ENCODE data around the gene SLC16A3. TPM values are rescaled to one million over a fixed set of nuclear protein-coding genes. Genes with fewer than 3 reads are reported as not detected.
A peak's percentile ranks its signal among the peaks of the same experiment; 100 is the strongest.

The SLC16A3 gene
- total RNA-seq, 1 donor from 2014 or later, result 29.8 TPM

DNA sequence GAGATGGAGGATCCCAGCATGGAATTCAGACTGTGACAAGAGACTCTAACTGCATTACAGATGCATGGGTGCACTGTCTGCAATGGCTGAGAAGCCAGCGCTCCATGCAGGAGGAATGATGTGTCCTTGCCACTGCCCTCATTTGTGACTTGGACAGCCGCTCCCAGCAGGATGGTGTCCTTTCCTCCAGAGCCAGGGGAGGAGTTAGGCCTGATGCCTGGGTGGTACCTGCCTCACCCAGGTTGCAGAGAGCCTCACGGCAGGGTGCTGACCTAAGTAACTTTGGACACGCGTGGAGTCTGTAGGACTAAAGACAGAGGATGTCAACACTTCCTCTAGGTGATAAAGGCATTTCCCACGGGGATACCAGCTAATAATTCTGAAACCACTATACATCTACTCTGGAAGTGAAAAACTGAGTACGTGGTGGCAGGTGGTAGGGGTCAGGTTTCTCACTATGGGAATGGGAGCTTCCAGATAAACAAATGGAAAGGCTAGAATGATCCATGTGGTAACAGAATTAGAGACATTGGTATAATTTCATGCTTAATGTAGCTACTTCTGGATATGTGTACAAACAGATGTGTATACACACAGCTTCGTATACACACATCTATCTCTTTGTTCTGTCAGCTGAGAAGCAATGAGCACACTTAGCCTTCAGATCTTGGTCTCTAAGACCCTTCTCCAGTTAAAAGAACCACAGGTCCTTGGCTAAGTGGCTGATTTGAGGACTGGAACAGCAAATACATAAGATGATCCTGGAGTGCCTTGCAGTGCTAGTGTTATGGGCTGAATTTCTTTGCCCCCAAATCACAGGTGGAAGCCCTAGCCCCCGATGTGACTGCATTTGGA is 58.4 kb downstream of the SLC16A3 start:
- DNase-seq (ENCODE audit: extremely low spot score, unreplicated experiment), result no peak
- Mint-ChIP-seq H3K27me3 (no peaks in the 10 kb centered on the region), H3K9me3 (no peaks in the 10 kb centered on the region), H3K4me3 (no peak overlapping the region), H3K4me1 (ENCODE audit: unreplicated experiment) (peaks cover 28% of the 10 kb centered on the region), H3K36me3 (no peaks in the 10 kb centered on the region), H3K27ac (peak overlapping the region; percentile 98)
- TF ChIP-seq, protein P1, sequence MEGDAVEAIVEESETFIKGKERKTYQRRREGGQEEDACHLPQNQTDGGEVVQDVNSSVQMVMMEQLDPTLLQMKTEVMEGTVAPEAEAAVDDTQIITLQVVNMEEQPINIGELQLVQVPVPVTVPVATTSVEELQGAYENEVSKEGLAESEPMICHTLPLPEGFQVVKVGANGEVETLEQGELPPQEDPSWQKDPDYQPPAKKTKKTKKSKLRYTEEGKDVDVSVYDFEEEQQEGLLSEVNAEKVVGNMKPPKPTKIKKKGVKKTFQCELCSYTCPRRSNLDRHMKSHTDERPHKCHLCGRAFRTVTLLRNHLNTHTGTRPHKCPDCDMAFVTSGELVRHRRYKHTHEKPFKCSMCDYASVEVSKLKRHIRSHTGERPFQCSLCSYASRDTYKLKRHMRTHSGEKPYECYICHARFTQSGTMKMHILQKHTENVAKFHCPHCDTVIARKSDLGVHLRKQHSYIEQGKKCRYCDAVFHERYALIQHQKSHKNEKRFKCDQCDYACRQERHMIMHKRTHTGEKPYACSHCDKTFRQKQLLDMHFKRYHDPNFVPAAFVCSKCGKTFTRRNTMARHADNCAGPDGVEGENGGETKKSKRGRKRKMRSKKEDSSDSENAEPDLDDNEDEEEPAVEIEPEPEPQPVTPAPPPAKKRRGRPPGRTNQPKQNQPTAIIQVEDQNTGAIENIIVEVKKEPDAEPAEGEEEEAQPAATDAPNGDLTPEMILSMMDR (conservative IDR thresholded peaks at IDR 0.05), result no peak

DNA sequence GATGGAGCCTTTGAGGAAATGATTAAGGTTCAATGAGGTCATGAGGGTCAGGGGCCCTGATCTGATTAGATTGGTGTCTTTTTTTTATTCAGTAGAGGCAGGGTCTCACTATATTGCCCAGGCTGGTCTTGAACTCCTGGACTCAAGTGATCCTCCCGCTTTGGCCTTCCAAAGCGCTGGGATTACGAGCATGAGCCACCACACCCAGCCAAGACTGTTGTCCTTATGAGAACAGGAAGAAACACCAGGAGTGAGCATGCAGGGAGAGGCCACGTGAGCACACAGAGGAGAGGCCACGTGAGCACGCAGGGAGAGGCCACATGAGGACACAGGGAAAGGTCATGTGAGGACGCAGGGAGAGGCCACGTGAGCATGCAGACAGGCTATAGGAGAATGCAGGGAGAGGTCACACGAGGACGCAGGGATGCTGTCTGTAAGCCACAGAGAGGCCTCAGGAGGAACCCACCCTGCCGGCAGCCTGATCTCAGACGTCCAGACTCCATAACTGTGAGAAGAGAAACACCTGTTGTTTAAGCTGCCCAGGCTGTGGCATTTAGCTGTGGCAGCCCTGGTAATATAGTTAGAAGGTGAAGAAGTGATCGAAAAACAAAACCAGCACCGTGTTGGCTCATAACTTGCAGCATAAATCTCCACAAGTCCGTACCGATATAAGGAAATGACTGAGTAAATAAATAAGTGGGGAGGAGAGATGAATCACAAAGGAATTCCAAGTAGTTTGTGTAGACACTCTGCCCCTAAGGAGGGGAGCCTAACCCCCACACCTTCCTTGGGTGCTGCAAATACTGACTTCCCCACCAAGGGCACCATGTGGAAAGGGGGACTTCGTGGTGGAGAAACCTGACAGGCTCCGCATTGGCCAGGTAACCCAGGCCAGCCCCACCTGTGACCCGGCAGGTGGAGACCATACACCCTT is 59.3 kb downstream of the SLC16A3 start:
- Mint-ChIP-seq H3K9me3 (no peaks in the 10 kb centered on the region), H3K27ac (peak overlapping the region; percentile 98), H3K27me3 (no peaks in the 10 kb centered on the region), H3K36me3 (no peaks in the 10 kb centered on the region), H3K4me1 (ENCODE audit: unreplicated experiment) (peaks cover 28% of the 10 kb centered on the region), H3K4me3 (peak overlapping the region; percentile 64)
- TF ChIP-seq, protein P1 (conservative IDR thresholded peaks at IDR 0.05), result no peak
- no peak for DNase-seq (ENCODE audit: extremely low spot score, unreplicated experiment)

Small RNA genes lying within 50 kb of the gene (microRNA-seq; reads per million reads assigned to microRNA genes)
- gene MIR6787, result not detected

Other genes starting within 250 kb of the SLC16A3 start
- gene CENPX, start 206.2 kb upstream of the SLC16A3 start, total RNA-seq (ENCODE audit: low replicate concordance), result 60.4 and 69.3 TPM in 2 replicates
- gene LRRC45, start 205.7 kb upstream of the SLC16A3 start, total RNA-seq (ENCODE audit: low replicate concordance), result 27.6 and 29.4 TPM in 2 replicates
- gene RAC3, start 197.4 kb upstream of the SLC16A3 start, total RNA-seq (ENCODE audit: low replicate concordance), result 41.7 and 51.7 TPM in 2 replicates
- 158 and 175 TPM in 2 replicates for gene DCXR, start 191.3 kb upstream of the SLC16A3 start, total RNA-seq (ENCODE audit: low replicate concordance)
- gene RFNG, start 177.2 kb upstream of the SLC16A3 start, total RNA-seq (ENCODE audit: low replicate concordance), result 35.9 and 43.4 TPM in 2 replicates
- 111 and 112 TPM in 2 replicates for gene GPS1, start 177.1 kb upstream of the SLC16A3 start, total RNA-seq (ENCODE audit: low replicate concordance)
- 97.0 and 97.1 TPM in 2 replicates for gene DUS1L, start 163.2 kb upstream of the SLC16A3 start, total RNA-seq (ENCODE audit: low replicate concordance)
- gene FASN, start 130.8 kb upstream of the SLC16A3 start, total RNA-seq (ENCODE audit: low replicate concordance), result 228 and 326 TPM in 2 replicates
- gene CCDC57, start 16.2 kb upstream of the SLC16A3 start, total RNA-seq (ENCODE audit: low replicate concordance), result 33.5 and 58.7 TPM in 2 replicates
- gene CSNK1D, start 44.7 kb downstream of the SLC16A3 start, total RNA-seq (ENCODE audit: low replicate concordance), result 176 and 184 TPM in 2 replicates
- 1.4 and 1.6 TPM in 2 replicates for gene CD7, start 88.6 kb downstream of the SLC16A3 start, total RNA-seq (ENCODE audit: low replicate concordance)
- gene SECTM1, start 104.7 kb downstream of the SLC16A3 start, total RNA-seq (ENCODE audit: low replicate concordance), result 13.2 and 17.7 TPM in 2 replicates
- gene TEX19, start 130.2 kb downstream of the SLC16A3 start, total RNA-seq (ENCODE audit: low replicate concordance), result 0.14 TPM in 1 of 2 replicates, not detected in the other
- 0.21 and 0.97 TPM in 2 replicates for gene UTS2R, start 142.7 kb downstream of the SLC16A3 start, total RNA-seq (ENCODE audit: low replicate concordance)
- gene HEXD, start 189.3 kb downstream of the SLC16A3 start, total RNA-seq (ENCODE audit: low replicate concordance), result 47.5 and 49.7 TPM in 2 replicates
- 24.5 and 31.6 TPM in 2 replicates for gene OGFOD3, start 189.5 kb downstream of the SLC16A3 start, total RNA-seq (ENCODE audit: low replicate concordance)
- 51.1 and 78.1 TPM in 2 replicates for gene CYBC1, start 221.7 kb downstream of the SLC16A3 start, total RNA-seq (ENCODE audit: low replicate concordance)
- gene NARF, start 229.7 kb downstream of the SLC16A3 start, total RNA-seq (ENCODE audit: low replicate concordance), result 75.4 and 111 TPM in 2 replicates

Data from type B pancreatic cell (in vitro differentiated cells).